Activated gamma-delta T cell treated with Interleukin-2 at 50 U/mL for 16 hours (primary cell): ENCODE results near the gene PTPRN2.
"Not testable (repeated sequence)": the region's sequence is repeated elsewhere in the genome, so short reads cannot be mapped to it uniquely, and the experiment has no call there.

Experiments
- DNase-seq: peaks from one replicate; pipeline ENCODE4 v3.0.0-alpha.2; 2020

Gene PTPRN2

GRCh38 chr7:158508802-158509385, 78.7 kb downstream of the PTPRN2 start:
- no peak for DNase-seq

GRCh38 chr7:158508321-158508720, 79.3 kb downstream of the PTPRN2 start:
- not testable (repeated sequence) for DNase-seq

GRCh38 chr7:158507917-158508316, 79.7 kb downstream of the PTPRN2 start:
- no peak for DNase-seq

- DNase-seq = not testable (repeated sequence)
Observed at GRCh38 chr7:158507175-158507574, 80.4 kb downstream of the PTPRN2 start.

GRCh38 chr7:158506626-158507025, 81.0 kb downstream of the PTPRN2 start:
- no peak for DNase-seq

- no peak for DNase-seq
Observed at GRCh38 chr7:158505683-158506082, 81.9 kb downstream of the PTPRN2 start.

- DNase-seq = no peak
Observed at GRCh38 chr7:158502068-158502750, 85.4 kb downstream of the PTPRN2 start.

GRCh38 chr7:158501393-158502067, 86.1 kb downstream of the PTPRN2 start:
- DNase-seq = no peak

- no peak for DNase-seq
Observed at GRCh38 chr7:158500651-158501052, 87.0 kb downstream of the PTPRN2 start.

- no peak for DNase-seq
Observed at GRCh38 chr7:158499082-158499455, 88.6 kb downstream of the PTPRN2 start.

- DNase-seq = no peak
Observed at GRCh38 chr7:158498443-158499081, 89.1 kb downstream of the PTPRN2 start.

- no peak for DNase-seq
Observed at GRCh38 chr7:158497627-158498026, 90.0 kb downstream of the PTPRN2 start.

- no peak for DNase-seq
Observed at GRCh38 chr7:158495786-158496185, 91.8 kb downstream of the PTPRN2 start.

- no peak for DNase-seq
Observed at GRCh38 chr7:158495216-158495615, 92.4 kb downstream of the PTPRN2 start.

GRCh38 chr7:158494643-158495042, 93.0 kb downstream of the PTPRN2 start:
- no peak for DNase-seq

GRCh38 chr7:158494162-158494586, 93.4 kb downstream of the PTPRN2 start:
- no peak for DNase-seq

GRCh38 chr7:158492367-158492764, 95.3 kb downstream of the PTPRN2 start:
- DNase-seq = no peak

- no peak for DNase-seq
Observed at GRCh38 chr7:158491094-158491493, 96.5 kb downstream of the PTPRN2 start.

GRCh38 chr7:158490171-158490782, 97.3 kb downstream of the PTPRN2 start:
- DNase-seq = no peak

- no peak for DNase-seq
Observed at GRCh38 chr7:158489462-158490155, 98.0 kb downstream of the PTPRN2 start.

- no peak for DNase-seq
Observed at GRCh38 chr7:158488181-158488971, 99.2 kb downstream of the PTPRN2 start.

GRCh38 chr7:158487631-158488151, 99.9 kb downstream of the PTPRN2 start:
- DNase-seq = no peak
